Natural killer cell (primary cell): ENCODE measurements around the gene ZNF221. TPM values are rescaled to one million over a fixed set of nuclear protein-coding genes. Genes with fewer than 3 reads are reported as not detected.

Experiments used
- ATAC-seq, 3 donors: fragments of 150-1000 bp in 2 of 3; fragments of 200-7000 bp in 1 of 3; cut with Tn5 transposase; 1 replicate in 1 of 3; 2 replicates in 2 of 3; pipeline ENCODE4 v1.10.0; 2021; ENCODE audit warnings: mild to moderate bottlenecking in 2 of 3, moderate library complexity in 2 of 3
- DNase-seq, 2 donors: peaks; one replicate each; pipeline versions ENCODE4 v3.0.0 to v3.0.0-alpha.2; 2013 to 2021; ENCODE audit warnings: mixed read lengths in 1 of 2
- H3K27ac ChIP-seq: one replicate; pipeline ENCODE4 v1.5.1; 2013; ENCODE audit warnings: mild to moderate bottlenecking, low read length
- H3K27me3 ChIP-seq: one replicate; pipeline ENCODE4 v1.6.1; 2013; ENCODE audit warnings: low read length; ENCODE audit not compliant: control insufficient read depth, insufficient read depth
- H3K36me3 ChIP-seq: one replicate; pipeline ENCODE4 v1.6.1; 2013; ENCODE audit warnings: low read length; ENCODE audit not compliant: control insufficient read depth, insufficient read depth
- H3K4me1 ChIP-seq: one replicate; pipeline ENCODE4 v1.6.1; 2013; ENCODE audit warnings: low read length; ENCODE audit not compliant: control insufficient read depth, insufficient read depth
- H3K4me3 ChIP-seq: one replicate; pipeline ENCODE4 v1.5.1; 2013; ENCODE audit warnings: low read length
- H3K9me3 ChIP-seq: one replicate; pipeline ENCODE4 v1.6.1; 2013; ENCODE audit warnings: low read length; ENCODE audit not compliant: control insufficient read depth, insufficient read depth
- H3K27ac Mint-ChIP-seq, 2 donors: one replicate each; pipeline ENCODE4 v1.8.0; 2022; ENCODE audit warnings: mild to moderate bottlenecking in 2 of 2, mixed read lengths in 2 of 2, moderate library complexity in 1 of 2
- H3K27me3 Mint-ChIP-seq, 2 donors: one replicate each; pipeline ENCODE4 v1.8.0; 2022; ENCODE audit warnings: low read depth in 2 of 2, mixed read lengths in 2 of 2
- H3K36me3 Mint-ChIP-seq: one replicate; pipeline ENCODE4 v1.8.0; 2022; ENCODE audit warnings: mixed read lengths
- H3K4me1 Mint-ChIP-seq, 2 donors: one replicate each; pipeline ENCODE4 v1.8.0; 2022; ENCODE audit warnings: mixed read lengths in 2 of 2
- H3K4me3 Mint-ChIP-seq: one replicate; pipeline ENCODE4 v1.8.0; 2022; ENCODE audit warnings: mild to moderate bottlenecking, moderate library complexity, mixed read lengths
- H3K9me3 Mint-ChIP-seq, 2 donors: one replicate each; pipeline ENCODE4 v1.8.0; 2022; ENCODE audit warnings: mixed read lengths in 2 of 2
- WGBS: methylation state at CpG from one replicate; pipeline ENCODE4 v1.1.7; 2013; ENCODE audit warnings: missing lambda C conversion rate; ENCODE audit not compliant: insufficient coverage; 5-methylcytosine and 5-hydroxymethylcytosine counted together
- intact Hi-C: fragments of 100-400 bp; cut with micrococcal nuclease; formaldehyde crosslinking; loops from one replicate; pipeline ENCODE4 v1.14.2; 2022
- total RNA-seq, 4 donors: library from RNA; stranded (reverse); fragments of 120-200 nt in 1 of 4; gene quantifications; one replicate each; pipeline versions ENCODE4 v1.2.3 to v1.2.4, GENCODE V29; 2013 to 2022
- TF ChIP-seq, protein P1 (sequence below): fragments of 200-600 bp; IDR thresholded peaks from one replicate; pipeline ENCODE4 v1.8.0; 2022; ENCODE audit warnings: antibody characterized with exemption

Gene ZNF221
- total RNA-seq, 3 donors from 2014 or later (not counting 1 experiment from before 2014, with no cell fraction given) = 1.9 to 2.7 (median 2.2) TPM

DNA sequence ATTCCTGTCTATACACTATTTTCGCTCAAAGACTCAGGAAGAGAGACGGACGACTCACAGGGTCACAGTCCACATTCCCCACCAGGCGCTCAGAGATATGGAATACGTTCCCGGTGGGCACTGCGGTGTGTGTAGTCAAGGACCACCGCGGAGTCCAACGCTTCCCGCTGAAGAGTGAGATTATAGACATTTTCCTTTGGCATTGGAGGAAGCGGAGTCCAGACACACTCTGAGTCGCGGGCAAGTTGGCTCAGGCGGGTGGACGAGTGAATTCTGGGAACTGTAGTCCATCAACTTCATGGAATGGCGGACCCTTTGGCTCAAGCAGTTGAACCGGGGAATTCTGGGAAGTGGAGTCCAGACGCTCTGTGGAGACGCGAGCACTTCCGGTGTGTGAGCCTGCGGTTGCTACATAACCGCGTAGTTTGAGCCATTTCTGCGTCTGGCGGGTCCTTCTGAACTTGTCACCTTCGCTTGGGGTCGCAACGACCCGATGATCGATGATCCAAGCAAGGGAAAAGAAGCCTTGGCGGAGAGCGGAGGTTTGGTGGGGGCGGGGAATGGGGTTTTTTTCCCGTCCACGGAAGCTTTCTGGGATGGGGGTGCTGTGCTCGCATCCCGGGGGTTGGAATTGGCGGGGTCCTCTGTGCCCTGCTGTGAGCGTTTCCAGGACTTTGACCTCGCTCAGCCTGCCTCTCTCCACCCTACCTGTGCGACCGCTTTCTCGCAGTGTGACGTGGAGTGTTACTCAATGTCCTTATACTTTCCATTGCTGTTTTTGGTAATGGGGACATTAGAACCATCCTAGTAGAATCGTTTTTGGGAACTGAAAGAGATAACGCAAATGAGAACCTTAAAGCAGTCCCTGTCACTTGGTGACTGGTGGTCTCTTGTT, 51.8 kb downstream of the ZNF221 start, which contains the start of gene ZNF230:
Gene ZNF230, plus strand, starts transcription at position 392 of the 895 bp plus-strand sequence. CDS start 4,122 bp downstream, outside the sequence.
- TF ChIP-seq, protein P1, sequence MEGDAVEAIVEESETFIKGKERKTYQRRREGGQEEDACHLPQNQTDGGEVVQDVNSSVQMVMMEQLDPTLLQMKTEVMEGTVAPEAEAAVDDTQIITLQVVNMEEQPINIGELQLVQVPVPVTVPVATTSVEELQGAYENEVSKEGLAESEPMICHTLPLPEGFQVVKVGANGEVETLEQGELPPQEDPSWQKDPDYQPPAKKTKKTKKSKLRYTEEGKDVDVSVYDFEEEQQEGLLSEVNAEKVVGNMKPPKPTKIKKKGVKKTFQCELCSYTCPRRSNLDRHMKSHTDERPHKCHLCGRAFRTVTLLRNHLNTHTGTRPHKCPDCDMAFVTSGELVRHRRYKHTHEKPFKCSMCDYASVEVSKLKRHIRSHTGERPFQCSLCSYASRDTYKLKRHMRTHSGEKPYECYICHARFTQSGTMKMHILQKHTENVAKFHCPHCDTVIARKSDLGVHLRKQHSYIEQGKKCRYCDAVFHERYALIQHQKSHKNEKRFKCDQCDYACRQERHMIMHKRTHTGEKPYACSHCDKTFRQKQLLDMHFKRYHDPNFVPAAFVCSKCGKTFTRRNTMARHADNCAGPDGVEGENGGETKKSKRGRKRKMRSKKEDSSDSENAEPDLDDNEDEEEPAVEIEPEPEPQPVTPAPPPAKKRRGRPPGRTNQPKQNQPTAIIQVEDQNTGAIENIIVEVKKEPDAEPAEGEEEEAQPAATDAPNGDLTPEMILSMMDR = no peak
- H3K4me1 ChIP-seq = peaks cover 16% of the 10 kb centered on the region
- intact Hi-C loops = loop anchor here (1.0 to 2.0 kb wide), 3 partner anchors 19 to 92 kb away; partner anchors contain the start of genes ZNF155, ZNF222 and ZNF224
- peak within 1 kb of the TSS; percentile 73 for H3K27ac ChIP-seq
- peaks cover 10% of the 10 kb centered on the region for H3K36me3 ChIP-seq
- Mint-ChIP-seq H3K4me3 (peak within 1 kb of the TSS; percentile 97), H3K9me3 (peaks cover 12 to 16% of the 10 kb centered on the region in 2 donors), H3K27me3 (peaks cover 0 to 3% of the 10 kb centered on the region in 2 donors), H3K4me1 (peaks cover 32 to 34% of the 10 kb centered on the region in 2 donors), H3K36me3 (peaks cover 18% of the 10 kb centered on the region), H3K27ac (peak within 1 kb of the TSS; percentile 87 to 93)
- no peaks in the 10 kb centered on the region for H3K27me3 ChIP-seq
- DNase-seq (peak; percentile 70 to 95), ATAC-seq (peak; percentile 94 to 99 (median 98))
- under 1% methylated on average over 48 of the region's 48 CpGs for WGBS
- H3K4me3 ChIP-seq = peak within 1 kb of the TSS; percentile 70
- peaks cover 8% of the 10 kb centered on the region for H3K9me3 ChIP-seq

DNA sequence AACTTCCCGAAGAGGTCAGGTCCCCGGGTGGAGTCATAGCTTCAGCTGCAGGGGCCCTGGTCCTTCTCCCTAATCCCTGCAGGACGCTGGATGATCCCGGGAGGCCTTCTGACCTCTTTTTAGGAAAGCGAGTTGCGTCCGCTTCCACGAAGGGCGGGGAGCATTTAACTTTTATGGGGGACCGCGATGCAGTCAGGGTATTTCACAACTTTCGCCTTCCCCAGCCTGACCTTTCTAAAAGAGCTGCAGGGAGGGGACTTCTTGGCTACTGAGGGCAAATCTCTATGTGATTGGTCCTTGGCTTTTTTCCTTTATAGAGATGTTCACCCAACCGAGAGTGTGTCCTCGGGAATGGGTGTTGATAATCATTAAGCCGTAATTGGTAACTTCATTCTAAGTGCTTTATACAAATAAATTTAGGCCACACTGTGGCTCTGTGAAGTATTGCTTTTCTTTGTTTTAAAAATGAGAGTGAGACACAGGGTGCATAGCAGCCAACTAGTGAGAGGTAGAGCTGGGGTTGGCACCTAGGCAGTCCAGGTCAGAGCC, 52.5 kb downstream of the ZNF221 start:
- Mint-ChIP-seq H3K9me3 (peaks cover 12 to 16% of the 10 kb centered on the region in 2 donors), H3K27me3 (peaks cover 0 to 3% of the 10 kb centered on the region in 2 donors), H3K4me1 (peaks cover 32 to 34% of the 10 kb centered on the region in 2 donors), H3K36me3 (peaks cover 25% of the 10 kb centered on the region), H3K4me3 (peak overlapping the region; percentile 97), H3K27ac (peak overlapping the region; percentile 87 to 93)
- intact Hi-C loops = loop anchor here (2.0 kb wide), 1 partner anchor 91 kb away; the partner anchor contains the start of gene ZNF224
- H3K27me3 ChIP-seq = no peaks in the 10 kb centered on the region
- 5% methylated on average over 12 of the region's 15 CpGs for WGBS
- DNase-seq = peak in 1 of 2 donors; percentile 22
- H3K4me3 ChIP-seq = peak overlapping the region; percentile 70
- H3K9me3 ChIP-seq = peaks cover 10% of the 10 kb centered on the region
- H3K4me1 ChIP-seq = peaks cover 16% of the 10 kb centered on the region
- peak in 1 of 3 donors; percentile 33 for ATAC-seq
- TF ChIP-seq, protein P1 = no peak
- H3K36me3 ChIP-seq = peaks cover 17% of the 10 kb centered on the region
- H3K27ac ChIP-seq = peak overlapping the region; percentile 73

DNA sequence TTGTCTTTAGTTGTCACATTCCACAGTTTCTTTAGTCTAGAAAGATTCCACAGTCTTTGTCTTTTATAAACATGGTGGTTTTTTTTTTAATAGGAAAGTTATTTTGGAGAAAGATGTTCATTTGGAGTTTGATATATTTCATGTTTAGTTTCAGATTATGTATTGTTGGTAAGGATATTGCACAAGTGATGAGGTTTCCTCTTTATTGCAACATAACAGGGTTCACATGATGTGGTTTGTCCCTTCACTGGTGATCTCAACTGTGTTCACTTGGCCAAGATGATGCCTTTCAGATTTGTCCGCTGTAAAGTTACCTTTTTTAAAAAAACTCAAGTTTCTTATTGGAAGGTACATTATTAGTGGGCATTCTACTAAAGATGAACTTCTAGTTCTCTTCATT, 54.9 kb downstream of the ZNF221 start:
- 29% methylated on average over 1 of the region's 1 CpG for WGBS
- no peak for DNase-seq
- Mint-ChIP-seq H3K4me1 (peaks cover 32 to 34% of the 10 kb centered on the region in 2 donors), H3K36me3 (peaks cover 49% of the 10 kb centered on the region), H3K27me3 (no peaks in the 10 kb centered on the region), H3K9me3 (peaks cover 15 to 26% of the 10 kb centered on the region in 2 donors), H3K27ac (no peak overlapping the region), H3K4me3 (no peak overlapping the region)
- intact Hi-C loops = no loop called here
- TF ChIP-seq, protein P1 = no peak
- no peak for ATAC-seq
- Histone ChIP-seq H3K27ac (no peak overlapping the region), H3K9me3 (peaks cover 31% of the 10 kb centered on the region), H3K27me3 (no peaks in the 10 kb centered on the region), H3K36me3 (peaks cover 42% of the 10 kb centered on the region), H3K4me1 (peaks cover 16% of the 10 kb centered on the region), H3K4me3 (no peak overlapping the region)
